ENCODE results near the gene DSG4. TPM values are rescaled to one million over a fixed set of nuclear protein-coding genes. Genes with fewer than 3 reads are reported as not detected.

DSG4 gene
- total RNA-seq, 1 experiment from 2014 or later, result 0.07 TPM

Other genes with a start within 250 kb of the DSG4 start
- gene DSC1, start 213.9 kb upstream of the DSG4 start, total RNA-seq (2021; ENCODE audit: unreplicated experiment), result not detected
- gene DSG1, start 58.6 kb upstream of the DSG4 start, total RNA-seq (2021; ENCODE audit: unreplicated experiment), result not detected
- 0.05 TPM for gene DSG3, start 71.0 kb downstream of the DSG4 start, total RNA-seq (2021; ENCODE audit: unreplicated experiment)
- 123 TPM for gene DSG2, start 121.4 kb downstream of the DSG4 start, total RNA-seq (2021; ENCODE audit: unreplicated experiment)
- gene TTR, start 215.1 kb downstream of the DSG4 start, total RNA-seq (2021; ENCODE audit: unreplicated experiment), result 1.2 TPM